Tibial artery (tissue), 4 donors: ENCODE data around the gene MTFR2.
A peak's percentile ranks its signal among the peaks of the same experiment; 100 is the strongest.

ENCODE experiments used
- DNase-seq, 2 donors: peaks; one replicate each; pipeline ENCODE4 v3.0.0-alpha.2; 2019
- H3K27ac ChIP-seq, 2 donors: fragments of 200-600 bp; sonication (generic) in 1 of 2; 1 replicate in 1 of 2; 2 replicates in 1 of 2; pipeline ENCODE4 v1.5.1; 2018 to 2019; ENCODE audit warnings: mild to moderate bottlenecking in 1 of 2
- H3K27me3 ChIP-seq, 2 donors: fragments of 200-600 bp; sonication (generic) in 1 of 2; one replicate each; pipeline versions ENCODE4 v1.5.1 to v1.6.0; 2016 to 2019
- H3K36me3 ChIP-seq, 3 donors: fragments of 200-600 bp; sonication (generic) in 2 of 3; one replicate each; pipeline ENCODE4 v1.5.1; 2016 to 2019; ENCODE audit warnings: mild to moderate bottlenecking in 2 of 3
- H3K4me1 ChIP-seq, 4 donors: fragments of 200-600 bp; sonication (generic) in 2 of 4; 1 replicate in 3 of 4; 2 replicates in 1 of 4; pipeline ENCODE4 v1.5.1; 2016 to 2019
- H3K4me3 ChIP-seq, 2 donors: fragments of 200-600 bp; sonication (generic) in 1 of 2; 1 replicate in 1 of 2; 2 replicates in 1 of 2; pipeline ENCODE4 v1.5.1; 2018 to 2019; ENCODE audit warnings: mild to moderate bottlenecking in 2 of 2
- H3K9me3 ChIP-seq, 3 donors: fragments of 200-600 bp; sonication (generic) in 1 of 3; one replicate each; pipeline ENCODE4 v1.5.1; 2016 to 2019
- CTCF ChIP-seq, 2 experiments: fragments of 200-600 bp in 1 of 2; fragments of 450-650 bp in 1 of 2; IDR thresholded peaks; one replicate each; pipeline ENCODE4 v1.5.1; 2017 to 2019; ENCODE audit warnings: antibody characterized with exemption in 2 of 2, mild to moderate bottlenecking in 1 of 2, moderate library complexity in 1 of 2
- intact Hi-C: fragments of 100-400 bp; cut with DNase I; formaldehyde crosslinking; loops from one replicate; pipeline ENCODE4 v1.15.0; 2023; ENCODE audit warnings: low total_unique reads

Gene MTFR2

DNA sequence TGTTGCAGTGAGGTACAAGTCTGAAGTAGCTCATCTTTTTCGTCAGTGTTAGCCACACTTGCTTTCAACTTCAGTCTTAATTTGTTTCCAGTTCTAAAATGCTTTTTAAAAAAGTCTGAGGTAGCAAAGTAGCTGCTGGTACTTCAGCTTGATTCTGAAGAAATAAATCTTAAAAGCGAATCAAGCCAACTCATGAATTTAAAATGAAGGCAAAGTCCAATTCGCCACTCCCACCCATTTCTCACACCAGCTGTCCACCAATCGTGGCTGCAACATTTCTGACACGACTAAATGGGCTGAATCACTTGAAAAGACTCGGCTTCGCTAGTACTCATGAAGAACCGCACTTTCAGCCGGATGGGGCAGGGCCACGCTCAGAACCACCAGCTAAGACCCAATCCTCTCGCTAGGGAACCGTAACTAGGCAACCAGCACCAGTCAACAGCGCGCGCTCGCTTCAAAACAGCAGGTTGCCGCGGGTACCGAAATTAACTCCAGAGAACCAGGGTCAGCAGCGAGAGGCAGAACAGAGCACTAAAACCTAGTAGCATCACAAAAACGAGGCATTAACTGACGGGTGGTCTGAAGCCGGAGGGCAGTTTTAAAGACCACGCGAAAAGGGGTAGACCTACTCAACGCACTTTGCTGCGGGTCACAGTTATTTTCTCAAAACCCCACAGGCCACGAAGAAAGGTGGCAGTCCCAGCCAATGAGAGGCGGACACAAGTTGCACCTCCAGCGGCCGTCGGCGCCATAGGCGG lies 38.6 kb upstream of the MTFR2 start:
- Histone ChIP-seq H3K27me3 (no peaks in the 10 kb centered on the region), H3K27ac (peak overlapping the region; percentile 100), H3K4me1 (peaks cover 4 to 55% (median 39%) of the 10 kb centered on the region in 4 donors), H3K36me3 (no peaks in the 10 kb centered on the region), H3K9me3 (no peaks in the 10 kb centered on the region), H3K4me3 (peak overlapping the region; percentile 85 to 95)
- TF ChIP-seq CTCF (IDR thresholded peaks at IDR 0.05) = peak; percentile 42 to 43
- intact Hi-C loops = loop anchor here (2.0 kb wide), 1 partner anchor 38 kb away; the partner anchor contains the start of gene MTFR2
- DNase-seq = peak; percentile 87 to 91

GRCh38 chr6:136284909-136285308 lies 34.8 kb upstream of the MTFR2 start:
- Histone ChIP-seq H3K9me3 (no peaks in the 10 kb centered on the region), H3K4me3 (no peak overlapping the region), H3K27ac (peak overlapping the region in 1 of 2 donors; percentile 46), H3K36me3 (peaks cover 0 to 6% (median 0%) of the 10 kb centered on the region in 3 donors), H3K27me3 (no peaks in the 10 kb centered on the region), H3K4me1 (peaks cover 11 to 86% (median 63%) of the 10 kb centered on the region in 4 donors)
- no peak for TF ChIP-seq CTCF (IDR thresholded peaks at IDR 0.05)
- intact Hi-C loops = no loop called here
- DNase-seq = no peak

DNA sequence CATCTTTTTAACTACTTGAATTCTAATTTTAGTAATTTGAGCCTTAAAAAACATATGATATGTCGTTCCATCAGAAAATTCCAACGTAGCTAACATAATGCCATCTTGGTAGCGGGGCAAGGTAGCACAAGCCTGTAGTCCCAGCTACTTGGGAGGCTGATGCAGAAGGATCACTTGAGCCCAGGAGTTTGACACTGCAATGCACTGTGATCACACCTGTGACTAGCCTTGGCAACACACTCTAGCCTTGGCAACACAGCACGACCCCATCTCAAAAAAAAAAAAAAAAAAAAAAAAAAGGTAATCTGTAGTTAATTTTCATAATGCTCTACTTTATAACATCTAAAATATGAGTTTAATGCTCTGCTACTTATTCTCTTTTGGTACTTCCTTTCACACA lies 32.8 kb upstream of the MTFR2 start:
- no peak for DNase-seq

GRCh38 chr6:136280032-136280609 lies 30.0 kb upstream of the MTFR2 start:
- Histone ChIP-seq H3K36me3 (peaks cover 20 to 35% (median 24%) of the 10 kb centered on the region in 3 donors), H3K4me1 (peaks cover 8 to 75% (median 40%) of the 10 kb centered on the region in 4 donors), H3K27me3 (no peaks in the 10 kb centered on the region), H3K27ac (no peak overlapping the region), H3K4me3 (no peak overlapping the region), H3K9me3 (no peaks in the 10 kb centered on the region)
- no peak for DNase-seq
- intact Hi-C loops = no loop called here
- no peak for TF ChIP-seq CTCF (IDR thresholded peaks at IDR 0.05)

More for the DNA sequence above, 32.8 kb upstream of the MTFR2 start:
- TF ChIP-seq CTCF (IDR thresholded peaks at IDR 0.05) = no peak
- Histone ChIP-seq H3K27ac (peak overlapping the region in 1 of 2 donors; percentile 37), H3K4me3 (no peak overlapping the region), H3K4me1 (peaks cover 8 to 93% (median 62%) of the 10 kb centered on the region in 4 donors), H3K27me3 (no peaks in the 10 kb centered on the region), H3K36me3 (peaks cover 0 to 17% (median 9%) of the 10 kb centered on the region in 3 donors), H3K9me3 (no peaks in the 10 kb centered on the region)
- intact Hi-C loops = no loop called here

DNA sequence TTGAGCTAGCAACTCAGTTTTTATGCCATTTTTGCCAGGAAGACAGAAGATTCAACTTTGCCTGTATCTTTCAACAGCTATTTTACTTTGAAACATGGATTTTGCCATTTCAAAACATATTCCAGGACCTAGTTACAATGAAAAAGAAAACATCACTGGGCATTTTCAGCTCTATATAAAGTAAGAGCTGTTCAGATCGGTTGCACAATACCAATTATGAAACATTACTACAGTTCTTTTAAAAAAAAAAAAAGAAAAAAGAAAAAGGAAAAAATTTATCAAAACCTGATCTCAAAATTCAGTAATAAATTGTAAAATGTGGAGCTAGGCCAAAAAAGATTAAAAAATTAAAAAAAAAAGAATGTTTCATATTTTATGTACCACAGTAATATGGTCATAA lies 24.0 kb upstream of the MTFR2 start:
- intact Hi-C loops = no loop called here
- Histone ChIP-seq H3K4me3 (no peak overlapping the region), H3K9me3 (no peaks in the 10 kb centered on the region), H3K27ac (peak overlapping the region in 1 of 2 donors; percentile 49), H3K27me3 (no peaks in the 10 kb centered on the region), H3K4me1 (peaks cover 0 to 26% (median under 1%) of the 10 kb centered on the region in 4 donors), H3K36me3 (peaks cover 61 to 76% (median 74%) of the 10 kb centered on the region in 3 donors)
- DNase-seq = no peak
- no peak for TF ChIP-seq CTCF (IDR thresholded peaks at IDR 0.05)
